RPMI7951 (cell line): ENCODE data around the gene SKP1. TPM values are rescaled to one million over a fixed set of nuclear protein-coding genes. Genes with fewer than 3 reads are reported as not detected.

Experiments
- DNase-seq: peaks from one replicate; pipeline ENCODE4 v3.0.0-alpha.2; 2012; ENCODE audit warnings: low read depth
- total RNA-seq: library from RNA; depleted of rRNA; stranded (reverse); fragments of >200 nt; shearing (Covaris generic); gene quantifications from 2 replicates; pipeline ENCODE4 v1.2.3, GENCODE V29; 2014

SKP1 gene
- total RNA-seq, 1 experiment from 2014 or later: 366 TPM

DNA sequence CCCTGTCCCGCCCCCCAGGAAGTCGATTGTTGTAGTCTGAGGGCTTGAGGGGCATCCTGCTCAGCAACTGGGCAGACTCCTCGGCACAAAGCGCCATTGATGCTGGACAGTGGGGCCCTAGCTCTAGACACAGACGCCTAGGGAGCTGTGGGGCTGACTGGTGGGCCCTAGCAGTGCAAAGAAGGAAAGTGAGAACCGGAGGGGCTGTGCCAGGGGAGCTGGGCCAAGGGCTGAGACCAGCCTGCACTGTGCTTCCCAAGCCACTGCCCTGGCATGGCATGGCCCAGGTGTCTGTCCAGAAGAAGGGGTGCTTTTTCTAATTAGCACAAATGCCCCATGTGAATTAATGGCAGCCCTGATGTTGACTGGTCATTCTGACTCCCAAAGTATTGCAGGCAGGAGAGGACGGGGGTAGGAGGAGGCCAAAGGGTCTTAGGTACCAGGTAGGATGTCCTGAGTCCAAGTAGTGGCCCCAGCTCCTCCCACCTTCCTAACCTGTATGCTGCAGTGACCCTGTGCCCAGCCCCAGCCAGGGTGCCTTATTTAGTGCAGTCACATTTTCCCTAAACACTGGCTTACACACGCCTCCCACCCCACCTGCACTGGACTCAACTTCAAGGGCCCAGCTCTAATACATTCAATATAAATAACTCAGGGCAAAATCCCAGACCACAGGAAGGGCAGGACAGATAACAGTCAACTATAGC lies 46.4 kb downstream of the SKP1 start:
- no peak for DNase-seq

DNA sequence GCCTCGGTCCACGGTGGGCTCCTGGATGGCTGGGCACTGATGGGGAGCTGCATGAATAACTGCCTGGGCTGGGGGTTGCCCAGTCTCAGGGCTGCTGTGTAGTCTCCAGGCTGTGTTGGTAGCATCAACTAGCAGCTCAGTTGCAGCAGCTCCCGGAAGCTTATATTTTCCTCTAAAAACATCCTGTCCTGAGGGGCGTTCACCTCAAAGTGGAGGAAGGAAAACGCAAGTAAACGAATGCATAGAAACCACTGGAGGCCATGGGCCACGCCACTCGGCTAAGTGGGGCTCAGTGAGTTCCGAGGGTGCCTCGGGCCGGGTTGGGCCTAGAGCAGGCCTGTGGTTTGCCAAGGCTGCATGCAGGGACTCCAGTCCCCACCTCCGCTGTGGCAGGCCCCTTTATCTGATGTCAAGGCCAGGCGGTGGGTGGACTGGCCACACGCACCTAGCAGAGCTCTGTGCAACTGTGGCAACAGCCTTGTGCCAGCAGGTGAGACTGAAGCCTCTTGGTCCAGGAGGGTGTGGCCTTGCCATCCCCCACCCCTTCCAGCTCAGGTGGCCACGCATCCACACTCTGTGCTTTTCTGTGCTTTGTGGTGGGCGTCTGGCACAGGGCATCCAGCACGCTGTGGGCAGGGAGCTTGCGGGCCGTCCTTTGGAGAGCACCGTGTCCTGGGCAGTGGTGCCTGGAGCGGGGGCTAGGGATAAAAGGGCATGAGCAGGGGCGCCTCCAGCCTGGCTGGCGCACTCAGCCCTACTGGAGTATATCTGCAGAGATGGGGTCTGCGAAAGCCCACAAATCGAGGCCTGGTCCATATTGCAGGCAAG lies 47.1 kb downstream of the SKP1 start:
- DNase-seq: no peak

DNA sequence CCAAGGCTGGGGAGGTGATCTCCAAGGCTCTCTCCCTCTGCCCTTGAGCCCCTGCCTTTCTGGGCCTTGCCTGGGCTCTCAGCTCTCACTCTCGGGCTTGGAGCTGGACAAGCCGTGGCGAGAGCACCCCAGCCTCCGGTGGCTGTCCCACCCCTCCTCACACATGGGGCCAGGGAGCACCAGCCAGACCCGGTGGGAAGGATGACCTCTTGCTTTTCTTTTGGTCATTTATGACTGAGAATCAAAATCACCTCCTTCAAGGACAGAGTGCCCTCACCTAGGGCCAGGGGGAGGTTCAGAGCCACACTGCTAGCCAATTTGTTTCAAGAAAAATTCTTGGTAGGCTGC lies 48.1 kb downstream of the SKP1 start:
- no peak for DNase-seq

DNA sequence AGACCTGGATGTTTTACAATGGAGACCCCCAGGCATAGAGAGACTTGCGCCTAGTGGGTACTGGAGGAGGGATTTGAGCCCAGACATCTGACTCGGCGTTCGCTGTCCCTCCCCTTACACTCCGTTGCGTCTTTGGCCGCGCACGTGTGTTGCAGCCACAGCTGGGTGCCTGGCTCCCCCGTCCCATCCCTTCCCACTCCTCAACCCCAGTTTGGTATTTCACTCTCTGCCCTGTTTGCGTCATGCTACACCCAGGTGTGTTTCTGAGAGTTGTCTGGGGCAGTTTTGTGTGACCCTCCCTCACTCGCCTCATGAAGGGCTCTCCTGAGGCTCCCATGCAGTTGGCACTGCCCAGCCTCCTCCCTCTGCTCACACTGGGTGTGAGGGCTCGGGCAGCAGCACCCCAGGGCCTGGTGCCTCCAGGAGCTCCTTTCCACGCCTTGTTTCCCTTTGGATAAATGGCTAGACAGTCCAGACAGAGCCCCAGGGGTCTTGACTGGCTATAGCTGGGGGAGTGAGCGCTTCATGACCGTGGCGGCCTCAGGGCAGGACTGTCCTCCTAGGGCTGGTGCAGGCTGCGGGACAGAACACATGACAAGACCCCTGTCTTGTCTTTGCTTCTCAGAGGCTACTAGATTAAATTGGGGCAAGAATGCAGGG lies 48.6 kb downstream of the SKP1 start:
- no peak for DNase-seq

DNA sequence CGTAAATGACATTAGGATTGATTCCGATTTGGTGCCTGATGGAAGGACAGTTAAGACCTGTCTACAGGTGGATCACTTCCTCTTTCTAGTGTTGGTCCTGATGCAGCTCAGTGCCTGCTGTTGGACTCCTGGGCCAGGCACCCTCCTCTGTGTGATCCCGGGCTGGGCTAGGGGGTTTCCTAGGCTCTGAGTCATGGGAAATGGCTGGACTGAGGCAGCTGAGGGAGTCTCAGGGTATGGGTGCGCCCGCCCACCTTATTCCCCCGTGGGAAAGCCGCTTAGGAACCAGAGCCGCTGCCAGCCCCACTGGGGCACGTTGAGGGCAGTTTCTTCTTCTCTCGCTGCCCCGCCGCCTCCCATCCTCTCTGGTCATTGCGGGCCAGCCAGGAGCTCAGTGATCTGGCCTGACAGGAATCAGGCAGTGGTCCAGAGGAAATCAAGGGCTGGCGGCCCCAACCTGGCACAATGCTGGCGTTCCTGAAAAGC lies 49.3 kb downstream of the SKP1 start:
- DNase-seq: peak; percentile 51

DNA sequence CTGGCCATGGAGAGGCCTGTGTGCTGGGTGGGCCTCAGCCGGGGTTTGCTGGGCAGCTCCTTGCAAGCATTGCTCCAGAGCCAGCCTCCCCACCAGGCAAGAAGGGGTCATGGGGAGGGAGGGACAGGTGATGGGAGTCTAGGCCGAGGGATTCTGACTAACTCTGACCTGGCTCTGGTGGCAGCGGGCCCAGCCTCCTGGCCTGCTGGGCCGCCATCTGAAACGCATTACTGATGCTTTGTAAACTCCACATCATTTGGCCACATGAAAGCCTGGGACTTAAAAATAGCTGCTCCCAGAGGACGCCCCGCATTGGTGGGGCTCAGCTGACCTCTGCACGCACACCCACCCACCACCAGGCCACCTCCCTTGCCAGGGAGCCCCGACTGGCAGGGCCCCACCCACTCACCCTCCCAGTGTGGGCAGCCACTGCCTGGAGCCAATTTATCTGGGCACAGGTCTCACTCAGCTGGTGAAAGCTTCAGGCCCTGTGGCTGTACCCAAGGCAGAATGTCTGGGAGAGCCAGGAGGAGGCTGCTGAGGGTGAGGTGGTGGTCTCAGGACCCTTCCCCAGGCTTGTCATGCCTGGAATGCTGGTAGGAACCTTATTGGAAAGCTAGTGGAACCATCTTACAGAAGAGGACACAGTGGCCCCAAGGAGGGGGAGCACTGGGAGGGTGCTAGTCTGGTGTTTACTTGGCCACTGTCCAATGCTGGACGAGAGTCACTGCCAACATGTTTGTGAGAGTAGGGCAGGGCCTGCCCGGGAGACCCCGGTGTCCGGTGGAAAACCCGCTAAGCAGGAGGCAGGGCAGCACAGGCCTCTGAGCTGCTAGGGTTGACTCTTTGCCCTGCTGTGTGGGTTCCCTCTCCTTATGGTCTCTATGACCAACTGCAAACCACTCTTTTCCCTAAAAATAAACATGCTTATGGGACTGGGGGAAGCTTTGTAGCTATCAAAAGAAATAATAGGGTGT lies 51.4 kb downstream of the SKP1 start:
- DNase-seq: peak; percentile 99

DNA sequence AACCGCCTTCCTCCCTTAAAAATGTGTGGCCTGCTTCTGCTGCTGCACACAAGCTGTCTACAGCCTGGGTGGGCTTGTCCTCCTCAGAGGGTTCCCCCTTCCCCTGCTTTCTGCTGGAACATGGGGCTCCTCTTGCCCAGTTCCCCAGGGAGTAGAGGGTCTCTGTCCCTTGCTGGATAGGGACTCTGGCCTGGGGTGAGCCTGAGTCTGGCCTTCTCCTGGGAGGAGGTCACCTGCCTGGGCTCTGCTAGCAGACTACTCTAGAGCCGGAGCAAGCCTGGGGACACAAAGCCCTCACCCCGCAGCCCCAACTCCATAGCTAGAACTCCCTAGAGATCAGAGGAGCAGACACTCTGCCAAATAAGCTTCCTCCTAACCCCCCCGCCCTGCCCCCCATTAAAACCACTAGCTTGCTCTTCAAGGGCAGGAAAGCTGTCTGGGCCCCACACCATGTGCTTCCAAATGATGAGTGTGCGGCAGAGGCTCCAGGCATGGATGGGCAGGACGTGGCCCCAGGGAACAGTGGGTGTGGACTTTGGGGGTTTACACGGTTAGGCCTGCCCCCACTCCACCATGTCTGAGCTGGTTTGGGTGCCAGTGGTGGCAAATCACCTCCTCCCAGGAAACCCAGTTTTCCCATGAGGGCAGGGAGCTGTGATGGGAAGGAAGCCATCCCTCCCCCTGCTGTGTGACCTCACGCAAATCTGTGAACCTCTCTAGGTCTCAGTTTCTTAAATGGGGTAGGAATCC lies 52.3 kb downstream of the SKP1 start:
- DNase-seq: peak; percentile 98

DNA sequence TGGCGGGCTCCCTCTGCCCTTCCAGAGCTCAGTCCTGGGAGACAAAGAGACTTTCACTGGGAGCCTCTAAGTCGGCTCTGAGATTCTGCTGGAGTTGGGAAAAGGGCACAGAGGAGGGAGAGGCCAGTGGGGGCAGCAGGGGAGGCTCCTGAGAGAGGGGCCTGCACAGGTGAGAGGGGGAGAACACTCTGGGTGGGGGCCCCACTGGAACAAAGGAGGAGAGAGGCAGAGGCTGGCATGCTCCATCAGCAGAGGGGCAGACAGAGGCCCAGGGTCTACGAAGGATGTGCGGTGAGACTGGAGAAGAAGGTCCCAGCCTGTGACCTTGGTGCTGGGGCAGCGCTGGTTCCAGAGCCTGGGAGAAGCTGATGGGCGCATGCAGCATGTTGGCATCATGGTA lies 53.4 kb downstream of the SKP1 start:
- no peak for DNase-seq

DNA sequence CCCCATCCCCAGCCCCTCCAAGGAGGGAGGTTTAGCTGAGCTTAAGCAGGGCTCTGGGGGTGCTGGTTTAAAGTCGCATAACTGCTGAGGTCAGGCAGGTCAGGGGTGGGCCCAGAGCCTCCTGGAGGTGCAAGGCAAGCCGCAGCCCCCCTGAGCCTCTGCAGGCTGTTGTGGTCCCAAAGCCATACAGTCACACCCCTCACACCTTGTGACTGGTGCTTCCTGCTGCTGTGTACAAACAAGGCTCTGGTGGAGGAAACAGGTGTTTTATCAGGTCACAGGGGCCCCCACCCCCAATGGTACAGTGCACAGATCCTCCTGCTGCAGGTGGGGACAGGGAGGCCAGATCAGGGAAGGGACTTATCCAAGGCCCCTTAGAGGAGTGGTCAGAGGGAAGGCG lies 54.2 kb downstream of the SKP1 start:
- DNase-seq: no peak

DNA sequence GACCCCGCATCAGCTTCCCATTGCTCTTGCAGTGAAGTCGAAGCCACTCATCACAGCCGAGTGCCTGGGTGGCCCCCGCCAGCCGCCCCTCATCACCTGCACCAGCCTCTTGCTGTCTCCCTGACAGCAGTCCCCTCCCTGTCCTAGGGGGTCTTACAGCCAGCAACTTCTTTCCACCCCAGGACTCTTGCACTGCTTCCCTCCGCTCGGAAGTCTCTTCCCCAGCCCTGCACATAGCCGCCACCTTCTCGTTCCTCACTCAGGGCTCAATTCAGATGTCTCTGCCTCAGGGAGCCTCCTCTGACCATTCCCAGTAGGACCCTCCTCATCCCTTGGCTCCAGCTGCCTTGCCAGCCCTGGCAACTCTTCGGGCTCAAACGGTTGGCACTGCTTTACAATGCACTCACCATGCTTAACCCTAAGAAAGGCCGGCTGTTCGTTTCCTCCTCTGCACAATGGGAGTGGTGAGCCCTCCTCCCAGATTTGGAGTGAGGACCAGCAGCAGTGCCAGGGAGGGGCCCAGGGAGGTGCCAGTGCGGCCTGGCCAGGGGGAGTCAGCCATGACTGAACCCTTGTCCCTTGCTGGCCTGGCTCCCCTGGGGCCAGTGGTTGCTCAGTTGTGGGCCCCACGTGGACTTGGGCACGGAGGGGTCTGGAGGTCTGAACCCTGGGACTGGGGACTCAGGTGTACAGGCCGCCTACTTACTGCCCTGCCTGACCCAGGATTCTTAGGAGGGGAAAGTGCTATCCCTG lies 56.2 kb downstream of the SKP1 start:
- no peak for DNase-seq

DNA sequence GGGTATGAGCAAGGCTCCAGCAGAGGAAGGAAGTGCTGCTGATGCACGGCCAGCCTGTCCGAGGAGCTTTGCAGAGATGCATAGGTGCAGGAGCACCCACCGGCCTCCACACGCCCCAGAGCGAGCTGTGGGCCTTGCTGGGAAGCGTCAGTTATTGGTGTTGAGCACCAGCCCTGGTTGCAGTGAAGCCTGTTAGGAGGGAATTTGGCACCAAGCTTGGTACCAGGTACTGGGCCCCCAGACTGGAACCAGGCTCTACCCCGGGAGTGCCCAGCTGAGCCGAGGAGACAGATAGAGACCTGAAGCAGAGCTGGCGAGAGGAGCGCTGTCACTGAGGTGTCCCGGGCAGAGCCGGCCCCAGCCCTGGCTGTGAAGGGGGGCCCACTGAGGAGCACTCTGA lies 57.0 kb downstream of the SKP1 start:
- DNase-seq: no peak

DNA sequence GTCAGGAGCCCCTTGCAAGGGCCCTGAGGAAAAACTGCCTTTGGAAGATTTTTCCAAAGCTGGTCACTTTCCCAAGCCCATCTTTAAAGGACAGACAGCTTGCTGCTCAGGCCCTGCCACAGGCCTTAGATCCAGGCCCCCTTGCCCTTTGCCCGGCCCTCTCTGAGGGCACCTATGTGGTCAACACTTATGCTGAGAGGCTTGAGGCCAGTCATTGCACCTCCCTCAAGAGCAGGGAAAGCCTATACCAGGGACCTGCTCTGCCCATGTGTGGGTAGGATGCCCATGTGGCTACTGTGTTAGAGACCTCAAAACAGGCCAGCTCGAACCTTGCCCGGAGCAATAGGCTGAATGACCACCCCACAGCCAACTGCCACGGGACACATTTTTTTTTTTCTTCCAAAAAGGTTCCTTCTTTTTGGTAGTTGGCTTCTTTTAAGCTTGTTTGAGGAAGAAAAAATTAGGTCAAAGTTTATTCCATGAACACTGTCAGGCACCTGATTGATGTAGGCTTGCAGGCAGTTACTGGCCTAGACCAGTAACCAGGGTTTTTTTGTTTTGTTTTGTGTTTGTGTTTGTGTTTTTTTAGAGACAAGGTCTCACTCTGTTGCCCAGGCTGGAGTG lies 58.4 kb downstream of the SKP1 start:
- DNase-seq: no peak

DNA sequence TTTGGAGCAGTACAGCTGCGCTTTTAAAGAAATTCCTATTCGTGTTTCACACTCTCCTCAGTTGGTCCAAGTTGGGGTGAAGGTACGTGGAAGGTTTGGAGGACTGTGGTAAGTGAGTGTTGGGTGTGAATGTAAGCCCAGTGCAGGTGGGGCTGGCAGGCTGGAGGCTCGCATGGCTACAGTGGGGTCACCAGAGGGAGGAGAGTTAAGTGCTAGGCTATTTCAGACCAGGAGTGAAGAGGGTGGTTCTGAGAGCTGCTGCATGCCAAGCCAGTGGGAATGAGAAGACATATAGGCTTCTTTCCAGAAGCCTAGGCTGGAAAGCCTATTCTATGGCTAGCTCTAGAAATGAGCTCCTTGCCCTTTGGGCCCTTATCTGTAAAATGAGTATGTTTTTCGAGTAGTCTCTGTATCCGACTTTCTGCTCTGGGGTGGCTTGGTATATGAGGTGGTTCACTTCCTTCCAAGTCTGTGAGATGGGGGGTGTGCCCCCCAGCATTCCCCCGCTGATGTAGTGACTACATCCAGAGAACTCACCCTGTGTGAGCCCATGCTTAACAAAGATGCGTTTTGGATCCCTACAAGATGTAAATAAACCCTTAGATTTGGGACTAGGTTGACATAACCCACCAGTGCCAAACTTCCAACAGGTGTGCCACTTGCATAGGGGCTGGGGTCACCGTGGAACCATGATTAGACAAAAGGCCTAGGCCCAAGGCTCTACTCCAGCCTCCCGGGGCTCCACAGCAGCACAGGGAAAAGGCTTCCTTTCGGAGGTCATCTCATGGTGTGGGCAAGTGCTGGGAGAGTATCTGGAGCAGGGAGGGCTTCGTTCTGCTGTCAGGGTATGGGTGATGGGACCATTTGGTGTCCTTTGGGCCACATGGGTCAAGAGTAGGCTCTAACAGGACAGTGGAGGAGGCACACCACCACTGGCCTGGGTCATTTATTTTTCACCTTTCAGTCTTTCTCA lies 59.7 kb downstream of the SKP1 start:
- DNase-seq: no peak

DNA sequence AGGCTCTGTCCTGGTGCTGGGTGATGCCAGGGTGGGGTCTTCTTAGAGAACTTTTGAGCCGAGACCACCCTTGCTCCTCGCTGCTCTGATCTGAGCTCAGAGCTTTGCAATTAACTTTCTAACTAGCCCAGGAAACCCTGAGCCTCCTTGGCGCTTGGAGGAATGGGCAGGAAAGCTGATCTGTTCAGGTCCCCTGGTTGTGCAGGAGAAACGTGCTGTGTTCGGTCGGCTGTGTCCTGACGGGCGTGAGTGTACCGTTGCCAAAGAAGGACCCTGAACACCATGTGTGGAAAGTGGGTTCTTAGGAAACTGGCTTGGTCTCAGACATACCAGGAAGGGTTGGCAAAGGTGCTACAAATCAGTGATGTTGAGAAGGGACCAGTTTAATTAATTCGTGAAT lies 60.5 kb downstream of the SKP1 start:
- no peak for DNase-seq

DNA sequence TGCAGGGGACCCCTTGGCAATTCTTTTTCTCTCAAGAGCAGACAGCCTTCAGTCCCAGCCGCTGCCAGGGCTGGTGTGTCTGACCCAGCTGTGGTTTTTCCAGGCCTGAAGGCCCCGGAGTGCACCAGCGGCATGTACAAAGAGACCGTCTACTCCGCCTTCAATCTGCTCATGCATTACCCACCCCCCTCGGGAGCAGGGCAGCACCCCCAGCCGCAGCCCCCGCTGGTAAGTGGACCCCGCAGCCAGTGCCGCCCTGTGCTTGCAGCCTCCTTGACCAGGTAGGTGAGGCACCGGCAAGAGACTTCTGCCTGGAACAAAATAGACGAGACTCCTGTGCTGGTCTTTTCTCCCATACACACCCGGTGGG lies 61.0 kb downstream of the SKP1 start:
- DNase-seq: peak; percentile 43

DNA sequence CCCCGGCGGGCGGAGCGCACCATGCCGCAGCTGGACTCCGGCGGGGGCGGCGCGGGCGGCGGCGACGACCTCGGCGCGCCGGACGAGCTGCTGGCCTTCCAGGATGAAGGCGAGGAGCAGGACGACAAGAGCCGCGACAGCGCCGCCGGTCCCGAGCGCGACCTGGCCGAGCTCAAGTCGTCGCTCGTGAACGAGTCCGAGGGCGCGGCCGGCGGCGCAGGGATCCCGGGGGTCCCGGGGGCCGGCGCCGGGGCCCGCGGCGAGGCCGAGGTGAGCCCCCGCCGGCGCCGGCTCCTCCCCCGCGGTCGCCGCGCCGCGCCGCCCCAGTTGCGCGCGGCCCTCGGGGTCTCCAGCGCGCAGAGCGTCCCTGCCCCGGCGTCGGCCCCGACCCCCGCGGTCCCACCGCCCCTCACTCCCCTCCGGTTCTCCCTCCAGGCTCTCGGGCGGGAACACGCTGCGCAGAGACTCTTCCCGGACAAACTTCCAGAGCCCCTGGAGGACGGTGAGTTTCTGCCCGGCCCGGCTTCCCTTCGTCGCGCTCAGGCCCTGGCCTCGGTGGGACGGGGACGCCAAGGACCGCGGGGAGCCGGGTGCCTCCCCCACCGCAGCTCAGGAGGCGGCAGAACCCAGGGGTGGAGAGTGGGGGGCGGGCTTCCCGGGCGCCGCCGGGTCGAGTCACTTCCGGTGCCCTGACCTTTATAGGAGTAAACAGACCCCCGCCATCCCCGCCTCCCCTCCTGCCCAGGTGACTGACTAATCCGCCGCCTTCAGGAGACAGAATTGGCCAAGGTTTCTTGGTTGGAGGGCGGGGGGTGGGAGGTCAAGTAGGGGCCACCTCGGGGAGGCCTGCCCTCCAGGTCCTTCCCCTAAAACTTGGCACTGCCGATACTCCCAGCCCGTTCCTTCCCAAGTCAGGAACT lies 61.6 kb downstream of the SKP1 start:
- no peak for DNase-seq
